ENCODE results near the gene SLC16A6.
"Not testable (repeated sequence)": the region's sequence is repeated elsewhere in the genome, so short reads cannot be mapped to it uniquely, and the experiment has no call there.

The SLC16A6 gene, protein sequence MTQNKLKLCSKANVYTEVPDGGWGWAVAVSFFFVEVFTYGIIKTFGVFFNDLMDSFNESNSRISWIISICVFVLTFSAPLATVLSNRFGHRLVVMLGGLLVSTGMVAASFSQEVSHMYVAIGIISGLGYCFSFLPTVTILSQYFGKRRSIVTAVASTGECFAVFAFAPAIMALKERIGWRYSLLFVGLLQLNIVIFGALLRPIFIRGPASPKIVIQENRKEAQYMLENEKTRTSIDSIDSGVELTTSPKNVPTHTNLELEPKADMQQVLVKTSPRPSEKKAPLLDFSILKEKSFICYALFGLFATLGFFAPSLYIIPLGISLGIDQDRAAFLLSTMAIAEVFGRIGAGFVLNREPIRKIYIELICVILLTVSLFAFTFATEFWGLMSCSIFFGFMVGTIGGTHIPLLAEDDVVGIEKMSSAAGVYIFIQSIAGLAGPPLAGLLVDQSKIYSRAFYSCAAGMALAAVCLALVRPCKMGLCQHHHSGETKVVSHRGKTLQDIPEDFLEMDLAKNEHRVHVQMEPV

DNA sequence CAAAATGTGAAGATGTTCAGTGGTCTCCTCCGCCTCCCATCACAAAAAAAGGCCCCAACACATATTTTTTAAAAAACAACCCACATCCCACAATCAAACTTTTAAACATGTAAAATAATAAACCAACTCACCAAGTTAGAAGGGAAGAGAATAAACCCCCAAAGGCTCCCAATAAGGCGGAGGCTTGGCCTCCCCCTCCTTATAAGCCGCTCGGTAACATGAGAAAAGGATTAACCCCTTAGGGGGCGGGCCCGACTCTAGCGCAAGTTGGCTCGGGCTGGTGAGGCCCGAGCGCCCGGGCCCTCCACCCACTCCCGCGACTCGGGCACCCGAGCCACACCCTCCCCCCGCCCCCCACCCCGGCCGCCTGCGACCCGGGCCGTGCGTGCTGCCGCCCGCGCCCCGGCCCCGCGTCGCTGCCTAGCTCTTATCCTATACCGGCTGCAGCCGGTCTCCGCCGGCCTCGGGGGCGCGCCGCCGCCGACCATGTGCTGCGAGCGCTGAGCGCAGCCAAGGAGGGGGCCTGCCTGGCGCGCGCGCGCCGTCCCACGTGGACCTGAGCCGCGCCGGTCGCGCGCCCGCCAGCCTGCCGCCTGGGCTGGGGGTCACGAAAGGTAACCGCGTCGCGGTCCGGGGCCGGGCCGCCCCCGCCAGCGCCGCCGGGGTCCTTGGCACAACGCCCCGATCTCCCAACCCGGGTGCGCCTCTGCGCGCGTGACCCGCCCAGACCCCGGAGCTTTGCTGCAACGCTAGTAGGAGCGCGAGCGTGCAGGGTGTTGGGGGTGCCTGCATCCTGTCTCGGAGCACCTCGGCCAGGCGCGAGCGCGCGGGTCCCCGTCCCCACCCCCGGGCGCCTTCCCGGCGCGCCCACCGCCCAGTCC, at the start of gene SLC16A6, which contains the start of gene ARSG:
SLC16A6 (minus strand) TSS at position 173 of the 881 bp plus-strand sequence. CDS start 12,807 bp downstream, outside the sequence.
ARSG (plus strand) TSS at position 541 of the 881 bp plus-strand sequence. CDS start 15,999 bp downstream, outside the sequence.
- peak; percentile 45 for DNase-seq

DNA sequence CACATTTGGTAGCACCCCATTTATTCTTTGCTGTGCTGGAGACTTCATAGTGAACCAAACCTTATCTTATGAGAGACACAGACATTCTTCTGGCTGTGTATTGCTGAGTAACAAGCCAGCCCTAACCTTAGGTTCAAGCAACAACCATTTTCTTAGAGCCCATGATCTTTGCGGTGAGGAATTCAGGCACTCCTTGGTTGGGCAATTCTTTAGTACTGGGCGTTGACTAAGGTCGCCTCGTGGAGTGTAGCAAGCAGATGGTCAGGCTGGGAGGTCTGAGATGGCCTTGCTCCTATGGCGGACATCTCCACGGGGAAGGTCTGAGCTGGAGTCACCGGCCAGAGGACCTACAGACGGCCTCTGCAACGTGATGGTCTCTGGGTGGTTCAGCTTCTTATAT, 43.5 kb upstream of the SLC16A6 start:
- DNase-seq: no peak

DNA sequence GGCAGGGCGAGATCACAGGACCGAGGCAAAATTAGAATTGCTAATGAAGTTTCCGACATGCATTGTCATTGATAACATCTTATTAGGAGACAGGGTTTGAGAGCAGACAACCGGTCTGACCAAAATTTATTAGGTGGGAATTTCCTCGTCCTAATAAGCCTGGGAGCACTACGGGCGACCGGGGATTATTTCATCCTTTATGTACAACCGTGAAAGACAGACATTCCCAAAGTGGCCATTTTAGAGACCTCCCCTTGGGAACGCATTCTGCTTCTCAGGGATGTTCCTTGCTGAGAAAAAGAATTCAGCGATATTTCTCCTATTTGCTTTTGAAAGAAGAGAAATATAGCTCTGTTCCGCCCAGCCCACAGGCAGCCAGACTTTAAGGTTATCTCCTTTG, 41.0 kb upstream of the SLC16A6 start:
- not testable (repeated sequence) for DNase-seq

DNA sequence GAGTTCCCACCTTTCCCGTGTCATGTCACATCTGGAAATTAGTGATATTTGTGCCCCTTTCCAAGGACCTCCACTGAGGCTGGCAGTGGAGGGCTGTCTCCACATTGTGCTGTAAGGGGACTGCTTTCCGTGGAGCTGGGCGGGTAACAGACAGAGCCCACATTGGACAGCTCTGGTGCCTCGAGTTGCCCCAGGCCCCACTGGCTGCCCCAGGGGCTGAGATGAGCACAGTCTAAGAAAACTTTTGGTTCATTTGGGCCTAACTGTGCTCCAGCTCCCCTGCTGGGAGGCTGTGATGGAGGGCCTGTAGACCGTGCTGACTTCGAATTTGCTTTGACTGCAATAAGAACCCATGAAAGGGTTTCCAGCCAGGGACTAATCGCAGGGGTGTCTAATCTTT, 38.4 kb upstream of the SLC16A6 start:
- DNase-seq: no peak

DNA sequence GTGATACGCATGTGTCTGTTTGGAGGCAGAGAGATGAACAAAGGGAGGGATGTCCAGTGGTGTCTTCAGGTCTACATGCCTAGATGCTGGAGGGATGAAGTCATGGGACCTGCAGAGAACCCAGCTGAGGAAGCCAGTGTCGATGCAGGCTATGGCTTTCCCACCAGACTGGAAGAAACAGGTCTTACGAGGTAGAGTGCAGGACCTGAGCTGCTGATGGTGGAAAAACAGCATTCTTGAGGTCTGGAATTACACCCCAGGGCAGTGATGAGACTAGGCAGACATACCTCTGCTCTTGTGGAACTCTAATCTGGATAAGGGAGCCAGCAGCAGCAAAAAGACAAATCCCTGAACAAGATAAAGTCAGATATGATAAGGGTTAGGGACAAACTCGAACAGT, 37.7 kb upstream of the SLC16A6 start:
- no peak for DNase-seq

DNA sequence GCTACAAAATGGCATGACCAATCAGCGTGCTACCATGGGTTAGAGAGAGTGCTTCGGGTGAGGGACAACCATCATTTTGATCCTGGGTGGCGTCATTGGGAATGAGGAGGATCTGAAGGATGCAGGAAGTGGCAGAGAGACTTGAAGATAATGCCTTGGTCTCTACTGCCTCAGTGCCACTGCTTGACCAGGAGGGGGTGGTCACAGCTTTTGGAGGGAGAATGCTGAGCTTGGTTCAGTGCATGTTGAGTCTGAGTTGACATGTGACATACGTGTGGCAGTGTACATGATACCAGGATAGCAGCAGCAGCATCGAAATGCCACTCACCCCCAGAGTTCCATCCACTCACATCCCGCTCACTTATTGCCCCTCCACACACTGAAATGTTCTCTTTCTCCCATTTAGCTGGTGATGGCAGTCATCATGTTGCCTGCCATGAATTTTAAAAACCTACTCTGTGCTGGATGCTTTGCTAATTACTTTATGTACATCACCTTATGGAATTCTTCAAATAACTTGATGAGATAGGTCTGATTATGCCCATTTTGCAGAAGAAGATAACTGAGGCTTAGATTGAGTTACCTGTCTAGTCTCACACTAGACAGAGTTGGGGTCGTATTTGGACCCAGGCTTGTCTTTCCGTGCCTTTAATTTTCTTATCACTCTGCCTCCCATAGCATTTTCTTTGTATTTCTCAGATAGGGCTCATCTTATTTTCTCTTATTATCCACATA, 37.1 kb upstream of the SLC16A6 start:
- DNase-seq: no peak

DNA sequence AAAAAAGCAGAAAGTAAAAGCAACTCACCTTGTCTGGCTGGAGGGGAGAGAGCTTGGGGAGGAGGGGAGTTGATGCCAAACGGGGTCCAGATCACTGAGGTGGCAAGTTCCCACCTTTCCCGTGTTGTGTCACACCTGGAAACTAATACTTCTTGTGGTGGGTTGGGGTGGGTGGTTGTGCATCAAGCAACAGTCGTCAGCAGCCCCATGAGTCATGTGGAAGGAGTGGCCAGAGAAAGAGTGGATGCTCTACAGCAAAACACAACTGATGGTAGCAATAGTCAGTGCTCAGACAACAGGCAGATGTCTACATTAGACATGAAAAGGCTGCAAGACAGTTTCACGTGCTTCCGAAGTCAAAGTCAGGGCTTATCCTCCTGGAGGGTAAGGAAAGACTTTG, 35.8 kb upstream of the SLC16A6 start:
- no peak for DNase-seq

DNA sequence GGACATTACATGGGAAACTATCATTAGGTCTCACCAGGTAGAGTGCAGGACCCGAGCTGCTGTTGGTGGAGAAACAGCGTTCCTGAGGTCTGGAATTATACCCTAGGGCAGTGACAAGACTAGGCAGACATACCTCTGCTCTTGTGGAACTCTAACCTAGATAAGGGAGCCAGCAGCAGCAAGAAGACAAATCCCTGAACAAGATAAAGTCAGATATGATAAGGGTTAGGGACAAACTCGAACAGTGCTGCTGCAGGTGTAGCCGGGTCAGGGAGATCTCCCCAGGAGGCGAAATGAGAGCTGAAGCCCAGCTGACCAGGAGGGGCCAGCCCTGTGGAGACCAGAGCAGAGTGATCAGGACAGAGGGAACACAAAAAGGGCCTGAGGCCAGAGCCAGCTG, 35.0 kb upstream of the SLC16A6 start:
- no peak for DNase-seq

DNA sequence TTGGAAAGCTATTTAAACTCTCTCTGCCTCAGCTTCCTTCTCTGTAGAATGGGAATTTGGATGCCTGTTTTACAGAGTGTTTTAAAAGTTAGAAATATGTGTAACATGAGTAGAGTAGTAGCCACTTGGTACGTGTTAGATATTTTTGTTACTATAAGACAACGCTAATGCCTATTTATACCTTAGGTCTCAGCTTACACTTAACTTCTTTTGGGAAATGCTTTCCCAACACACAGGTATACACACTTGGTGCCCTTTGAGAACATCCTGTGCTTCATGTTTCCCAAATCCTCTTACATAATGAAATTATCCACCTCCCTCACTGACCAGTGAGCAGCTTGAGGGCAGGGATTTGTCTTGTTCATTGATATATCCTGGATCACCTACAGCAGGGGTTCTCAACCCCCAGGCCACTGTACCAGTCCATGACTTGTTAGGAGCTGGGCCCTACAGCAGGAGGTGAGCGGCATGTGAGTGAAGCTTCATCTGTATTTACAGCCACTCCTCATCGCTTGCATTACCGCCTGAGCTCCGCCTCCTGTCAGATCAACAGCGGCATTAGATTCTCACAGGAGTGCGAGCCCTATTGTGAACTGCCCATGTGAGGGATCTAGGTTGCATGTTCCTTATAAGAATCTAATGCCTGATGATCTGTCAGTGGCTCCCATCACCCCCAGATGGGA, 33.9 kb upstream of the SLC16A6 start:
- DNase-seq: no peak

DNA sequence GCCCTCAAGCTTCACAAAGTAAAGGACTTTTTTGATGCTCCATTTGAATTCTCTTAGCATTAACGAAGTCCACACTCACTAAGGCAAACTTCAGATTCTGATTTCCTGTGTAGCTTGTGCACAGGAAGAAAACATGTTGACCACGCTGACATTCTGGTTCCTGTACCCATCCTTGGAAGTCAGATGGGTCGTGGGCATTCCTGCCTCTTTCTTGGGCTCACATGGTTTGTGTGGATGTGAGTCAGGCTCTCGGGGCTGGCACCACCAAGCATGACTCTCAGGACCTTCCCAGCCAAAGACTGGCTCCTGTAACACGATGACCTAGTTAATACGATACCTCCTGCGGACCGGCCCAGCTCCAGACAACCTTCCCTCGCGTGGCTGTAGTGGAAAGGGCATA, 33.2 kb upstream of the SLC16A6 start:
- no peak for DNase-seq

DNA sequence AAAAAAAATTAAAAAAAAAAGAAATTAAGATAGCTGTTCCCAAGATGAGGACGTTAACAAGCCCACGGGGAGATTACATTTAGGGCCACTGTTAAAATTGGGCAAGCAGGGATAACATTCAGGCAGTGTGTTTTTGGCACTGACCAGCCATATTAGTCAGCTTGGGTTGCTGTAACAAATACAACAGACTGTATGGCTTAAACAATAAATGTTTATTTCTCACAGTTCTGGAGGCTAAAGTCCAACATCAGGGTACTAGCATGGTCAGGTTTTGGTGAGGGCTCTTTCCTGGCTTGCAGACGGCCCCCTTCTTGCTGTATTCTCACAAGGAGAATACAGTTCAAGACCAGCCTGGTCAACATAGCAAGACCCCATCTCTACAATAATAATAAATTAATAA, 31.7 kb upstream of the SLC16A6 start:
- no peak for DNase-seq

DNA sequence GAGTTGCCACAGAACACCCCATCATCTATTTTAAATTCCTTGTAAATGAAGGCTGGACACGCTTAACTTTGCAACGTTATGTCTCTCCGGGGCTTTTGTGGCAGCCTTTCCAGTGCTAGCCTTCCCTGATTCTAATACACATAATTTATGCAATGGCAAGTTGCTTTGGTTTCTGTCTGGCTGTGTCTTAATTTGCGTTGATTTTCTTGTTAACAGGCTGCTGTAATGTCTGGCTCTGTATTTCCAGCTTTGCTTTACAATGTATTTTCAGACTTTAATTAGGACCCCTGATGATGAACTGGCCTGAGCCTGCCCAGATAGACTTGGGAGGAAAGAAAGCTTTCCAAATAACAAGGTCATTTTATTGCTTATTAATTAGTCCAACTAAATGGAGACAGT, 30.6 kb upstream of the SLC16A6 start:
- DNase-seq: no peak

DNA sequence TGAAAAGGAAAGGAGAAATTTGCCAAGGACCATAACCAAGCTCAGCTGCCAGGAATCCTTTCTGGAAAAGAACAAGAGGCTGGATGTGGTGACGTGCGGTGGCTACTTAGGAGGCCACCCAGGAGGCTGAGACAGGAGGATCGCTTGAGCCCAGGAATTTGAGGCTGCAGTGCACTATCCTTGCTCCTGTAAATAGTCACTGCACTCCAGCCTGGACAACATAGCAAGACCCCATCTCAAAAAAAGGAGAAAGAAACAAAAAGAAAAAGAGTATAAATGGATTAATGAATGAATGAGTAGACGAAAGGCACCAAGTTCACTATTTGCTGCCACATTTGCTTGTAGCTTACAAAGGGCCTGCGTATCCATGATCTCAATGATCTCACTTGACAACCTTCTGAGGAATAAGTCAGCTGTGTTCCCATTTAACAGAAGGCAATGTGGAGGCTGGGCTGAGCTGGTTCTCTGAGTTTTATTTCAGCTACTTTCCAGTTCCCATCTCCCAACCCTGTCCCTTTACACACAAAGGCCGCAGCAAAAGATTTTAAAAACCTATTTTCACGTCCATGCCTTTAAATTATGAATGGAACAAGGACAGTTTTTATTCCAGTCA, 30.1 kb upstream of the SLC16A6 start:
- DNase-seq: no peak

DNA sequence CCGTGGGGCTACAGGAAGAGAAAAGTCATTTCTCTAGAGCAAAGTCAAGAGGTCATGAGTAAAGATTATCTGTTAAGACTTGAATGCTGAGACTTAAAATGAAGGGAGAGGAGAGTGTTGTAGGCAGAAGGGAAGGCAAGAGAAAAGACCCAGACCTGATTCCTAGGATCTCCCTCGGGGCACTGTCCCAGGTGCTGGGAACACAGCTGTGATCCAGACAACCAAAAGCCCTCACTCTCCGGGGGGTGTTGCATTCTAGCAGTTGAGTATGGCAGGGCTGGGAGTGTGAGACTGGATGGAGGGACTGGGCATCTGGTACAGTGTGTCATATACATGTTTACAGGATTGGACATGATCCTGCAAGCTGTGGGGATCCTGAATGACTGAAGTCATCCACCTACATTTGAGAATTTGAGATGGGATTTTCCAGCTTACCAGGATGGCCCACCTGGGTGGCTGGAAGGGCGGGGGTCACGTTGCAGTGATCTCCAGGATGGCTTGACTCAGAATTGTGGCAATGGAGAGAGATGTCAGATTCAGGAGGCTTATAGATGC, 29.5 kb upstream of the SLC16A6 start:
- no peak for DNase-seq

DNA sequence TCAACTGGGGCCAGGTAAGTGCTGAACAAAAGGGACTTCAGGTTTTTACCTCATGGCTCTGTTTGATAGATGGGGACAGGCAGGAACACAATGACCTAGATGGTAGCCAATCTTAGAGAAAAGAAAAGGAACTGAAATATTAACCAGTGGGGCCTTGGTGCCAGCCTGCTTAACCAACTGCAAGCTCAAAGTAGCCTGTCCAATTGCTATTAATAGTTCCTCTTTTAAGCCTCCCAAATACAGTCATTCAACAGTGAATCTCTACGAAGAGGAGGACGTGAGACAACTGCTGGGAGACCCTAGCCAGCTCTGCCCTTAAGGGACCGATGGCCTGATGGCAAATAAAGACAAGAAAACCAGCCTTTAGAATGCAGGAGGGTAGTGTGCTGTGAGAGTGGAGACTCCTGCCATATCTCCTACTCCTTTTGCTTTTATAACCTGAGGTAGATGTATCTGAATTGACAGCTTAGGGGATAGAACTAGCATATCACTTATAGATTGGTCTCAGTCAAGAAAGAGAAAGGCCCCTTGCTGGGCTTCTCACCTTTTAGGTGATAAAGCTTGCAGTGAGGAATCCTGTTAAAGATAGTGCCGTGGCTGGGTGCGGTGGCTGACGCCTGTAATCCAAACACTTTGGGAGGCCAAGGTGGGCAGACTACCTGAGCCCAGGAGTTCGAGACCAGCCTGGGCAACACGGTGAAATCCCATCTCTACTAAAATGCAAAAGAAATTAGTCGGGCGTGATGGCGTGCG, 28.7 kb upstream of the SLC16A6 start:
- DNase-seq: no peak

DNA sequence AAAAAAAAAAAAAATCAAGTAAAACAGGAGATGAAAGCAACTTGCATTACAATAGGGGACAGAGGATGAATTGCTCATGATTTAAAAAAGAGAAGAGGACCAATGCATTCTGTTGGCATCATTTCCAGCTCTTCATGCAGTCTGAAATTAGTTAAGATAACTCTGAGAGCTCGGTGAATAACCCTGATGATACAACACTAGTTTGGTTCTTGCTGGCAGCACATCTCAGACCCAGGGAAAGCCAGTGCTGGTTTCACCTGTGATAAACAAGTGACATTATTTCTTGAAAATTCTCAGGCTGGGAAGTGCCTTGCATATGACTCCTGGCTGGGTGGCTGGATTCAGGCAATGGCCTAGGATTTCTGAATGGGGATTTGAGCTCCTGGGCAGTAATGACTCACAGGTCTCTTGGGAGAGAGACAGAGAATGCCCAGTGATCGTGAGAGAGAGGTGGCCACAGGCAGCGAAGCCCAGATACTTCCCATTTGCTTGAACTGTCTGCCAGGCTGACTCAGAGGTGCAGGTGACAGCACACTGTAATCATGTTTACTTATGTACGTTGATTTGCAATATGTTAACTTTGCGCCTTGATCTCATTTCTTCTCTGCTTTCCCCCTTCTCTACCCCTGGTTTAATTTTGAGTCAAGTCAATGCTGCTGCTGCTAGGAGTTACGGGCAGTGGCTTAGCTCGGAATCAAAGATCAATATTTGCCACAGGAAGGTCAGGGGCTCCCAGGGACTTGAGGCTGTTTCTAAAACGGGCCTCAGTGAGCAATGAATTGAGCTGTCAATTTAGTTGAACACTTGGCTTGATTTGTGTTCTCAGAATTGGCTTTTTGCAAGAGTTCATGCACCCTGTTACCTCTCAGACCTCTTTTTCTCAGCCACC, 27.4 kb upstream of the SLC16A6 start:
- no peak for DNase-seq

DNA sequence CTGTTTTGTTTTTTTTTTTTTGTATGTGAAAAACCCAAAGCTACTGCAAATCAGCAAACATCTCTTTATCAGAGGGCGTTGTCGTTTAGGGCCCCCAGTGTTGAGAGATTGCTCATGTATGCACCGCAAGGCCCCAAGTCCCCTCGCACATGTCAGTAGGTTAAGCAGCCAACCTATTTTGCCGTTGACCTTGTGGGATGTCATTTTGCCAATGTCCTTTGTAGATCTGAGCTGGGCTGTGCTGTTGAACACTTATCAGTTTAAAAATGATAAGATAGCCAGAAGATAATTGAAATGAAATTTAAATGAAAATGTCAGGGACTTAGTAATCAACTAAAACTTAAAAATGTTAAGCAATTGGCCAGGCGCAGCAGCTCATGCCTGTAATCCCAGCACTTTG, 26.5 kb upstream of the SLC16A6 start:
- no peak for DNase-seq

DNA sequence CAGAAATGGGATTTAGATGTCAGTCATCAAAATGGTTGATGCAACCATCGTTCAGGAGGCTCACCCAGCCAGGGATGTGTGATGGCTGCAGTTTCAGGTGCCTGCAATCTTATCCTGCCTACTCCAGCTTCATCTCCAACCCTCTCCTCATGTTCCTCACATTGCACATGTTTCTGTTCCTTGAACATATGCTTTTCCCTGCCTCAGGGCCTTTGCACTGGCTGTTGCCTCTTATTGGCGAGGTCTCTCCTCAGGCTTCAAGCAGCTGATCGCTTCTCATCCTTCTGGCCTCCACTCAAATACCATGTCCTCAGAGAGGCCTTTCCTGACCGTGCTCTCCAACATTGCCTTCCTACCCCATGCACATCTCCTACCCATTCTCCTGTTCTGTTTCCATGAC, 25.0 kb upstream of the SLC16A6 start:
- DNase-seq: no peak

DNA sequence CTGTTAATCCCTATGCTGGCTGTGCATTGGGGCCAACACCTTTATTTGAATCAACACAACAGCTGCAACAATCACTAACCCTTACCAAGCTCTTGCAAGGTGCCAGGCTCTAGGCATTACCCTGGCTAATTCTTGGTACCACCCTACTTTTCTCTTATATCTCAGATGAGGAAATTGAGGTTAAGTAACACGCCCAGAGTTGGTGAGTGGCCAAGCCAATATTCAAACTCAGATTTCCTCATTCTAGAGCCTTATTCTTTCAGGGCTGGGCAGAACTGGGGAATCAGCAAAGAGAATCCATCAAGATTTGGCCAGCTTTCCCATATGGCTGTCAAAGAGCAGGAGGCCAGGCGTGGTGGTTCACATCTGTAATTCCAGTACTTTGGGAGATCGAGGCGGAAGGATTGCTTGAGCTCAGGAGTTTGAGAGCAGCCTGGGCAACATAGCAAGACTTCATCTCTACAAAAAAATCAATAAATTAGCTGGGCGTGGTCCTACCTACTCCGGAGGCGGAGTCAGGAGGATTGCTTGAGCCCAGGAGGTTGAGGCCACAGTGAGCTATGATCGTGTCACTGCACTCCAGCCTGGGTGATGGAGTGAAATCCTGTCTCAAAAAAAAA, 24.1 kb upstream of the SLC16A6 start:
- no peak for DNase-seq

Measured in NCI-H1105 treated with DMSO at 0.1 percent for 48 hours (cell line).